ENCODE results near the gene COL6A1. TPM values are rescaled to one million over a fixed set of nuclear protein-coding genes. Genes with fewer than 3 reads are reported as not detected.

COL6A1 gene
- polyA plus RNA-seq, 2 of the 4 experiments (the other 2 are of a cell fraction), result 3.9 to 18.3 TPM

GRCh38 chr21:46004168-46004861, 22.7 kb downstream of the COL6A1 start:
- CTCF ChIA-PET, result interaction anchor here (1.2 kb wide), 1 partner anchor 9 kb away, joined by 3 read pairs; no protein-coding TSS in a partner anchor
- ATAC-seq (no peak), DNase-seq (ENCODE audit: low read depth in 1 of 2, low spot score in 1 of 2) (no peak), FAIRE-seq (no peak)
- no peak overlapping the region for H3K4me2 ChIP-seq
- 87% methylated on average over 22 of the region's 24 CpGs for WGBS (ENCODE audit: missing lambda C conversion rate)
- H3K9me3 ChIP-seq, result no peaks in the 10 kb centered on the region; the same call in 2 of the 3 replicates
- POLR2A ChIA-PET, result interaction anchor here (0.6 kb wide), 1 partner anchor 632 kb away, joined by 3 read pairs; no protein-coding TSS in a partner anchor
- H3K27ac ChIP-seq, result no peak overlapping the region
- H3K4me1 ChIP-seq, result no peaks in the 10 kb centered on the region
- H3K4me3 ChIP-seq, result no peak overlapping the region
- no peak for TF ChIP-seq USF2 (IDR thresholded peaks at IDR 0.05)
- no peak for TF ChIP-seq HOXA7 (CRISPR knock-in tag; IDR thresholded peaks at IDR 0.05)
- no peak for TF ChIP-seq GATA3 (IDR thresholded peaks at IDR 0.05; ENCODE audit: borderline replicate concordance)
- TF ChIP-seq, protein P1, sequence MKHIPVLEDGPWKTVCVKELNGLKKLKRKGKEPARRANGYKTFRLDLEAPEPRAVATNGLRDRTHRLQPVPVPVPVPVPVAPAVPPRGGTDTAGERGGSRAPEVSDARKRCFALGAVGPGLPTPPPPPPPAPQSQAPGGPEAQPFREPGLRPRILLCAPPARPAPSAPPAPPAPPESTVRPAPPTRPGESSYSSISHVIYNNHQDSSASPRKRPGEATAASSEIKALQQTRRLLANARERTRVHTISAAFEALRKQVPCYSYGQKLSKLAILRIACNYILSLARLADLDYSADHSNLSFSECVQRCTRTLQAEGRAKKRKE (CRISPR knock-in tag; IDR thresholded peaks at IDR 0.05; ENCODE audit: low read depth), result no peak
- TF ChIP-seq, protein P2, sequence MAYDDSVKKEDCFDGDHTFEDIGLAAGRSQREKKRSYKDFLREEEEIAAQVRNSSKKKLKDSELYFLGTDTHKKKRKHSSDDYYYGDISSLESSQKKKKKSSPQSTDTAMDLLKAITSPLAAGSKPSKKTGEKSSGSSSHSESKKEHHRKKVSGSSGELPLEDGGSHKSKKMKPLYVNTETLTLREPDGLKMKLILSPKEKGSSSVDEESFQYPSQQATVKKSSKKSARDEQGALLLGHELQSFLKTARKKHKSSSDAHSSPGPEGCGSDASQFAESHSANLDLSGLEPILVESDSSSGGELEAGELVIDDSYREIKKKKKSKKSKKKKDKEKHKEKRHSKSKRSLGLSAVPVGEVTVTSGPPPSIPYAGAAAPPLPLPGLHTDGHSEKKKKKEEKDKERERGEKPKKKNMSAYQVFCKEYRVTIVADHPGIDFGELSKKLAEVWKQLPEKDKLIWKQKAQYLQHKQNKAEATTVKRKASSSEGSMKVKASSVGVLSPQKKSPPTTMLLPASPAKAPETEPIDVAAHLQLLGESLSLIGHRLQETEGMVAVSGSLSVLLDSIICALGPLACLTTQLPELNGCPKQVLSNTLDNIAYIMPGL (CRISPR knock-in tag; IDR thresholded peaks at IDR 0.05; ENCODE audit: borderline replicate concordance), result no peak
- no peak for TF ChIP-seq TP53 (CRISPR knock-in tag; IDR thresholded peaks at IDR 0.05)
- no peak for TF ChIP-seq EP300 (IDR thresholded peaks at IDR 0.05)
- TF ChIP-seq HEYL (CRISPR knock-in tag; IDR thresholded peaks at IDR 0.05), result no peak
- no peak for TF ChIP-seq ZFP36 (IDR thresholded peaks at IDR 0.05; ENCODE audit: borderline replicate concordance, partially characterized antibody)
- TF ChIP-seq RFX5 (IDR thresholded peaks at IDR 0.05), result no peak
- no peak for TF ChIP-seq MAX (IDR thresholded peaks at IDR 0.05)

GRCh38 chr21:46005081-46005480, 23.5 kb downstream of the COL6A1 start:
- Histone ChIP-seq H3K4me3 (no peak overlapping the region), H3K27ac (no peak overlapping the region), H3K4me2 (no peak overlapping the region), H3K4me1 (no peaks in the 10 kb centered on the region), H3K9me3 (no peaks in the 10 kb centered on the region; the same call in 2 of the 3 replicates)
- no peak for FAIRE-seq
- TF ChIP-seq, protein P2 (CRISPR knock-in tag; IDR thresholded peaks at IDR 0.05; ENCODE audit: borderline replicate concordance), result no peak
- TF ChIP-seq ELK1 (IDR thresholded peaks at IDR 0.05; ENCODE audit: low read depth, low read length) (no peak), HOXA7 (CRISPR knock-in tag; IDR thresholded peaks at IDR 0.05) (no peak), MAFK (IDR thresholded peaks at IDR 0.05; ENCODE audit: partially characterized antibody) (no peak), ZC3H11A (IDR thresholded peaks at IDR 0.05) (no peak), CEBPB (IDR thresholded peaks at IDR 0.05) (no peak), RAD21 (conservative IDR thresholded peaks at IDR 0.05 in 1 of 2, IDR thresholded peaks at IDR 0.05 in 1 of 2) (no peak), FOXS1 (CRISPR knock-in tag; IDR thresholded peaks at IDR 0.05) (no peak), SREBF2 (IDR thresholded peaks at IDR 0.05) (no peak), ZNF302 (CRISPR knock-in tag; IDR thresholded peaks at IDR 0.05) (no peak), GATA3 (IDR thresholded peaks at IDR 0.05; ENCODE audit: borderline replicate concordance) (no peak), NFE2L2 (conservative IDR thresholded peaks at IDR 0.05; ENCODE audit: low read length) (no peak), POLR2A (IDR thresholded peaks at IDR 0.05; ENCODE audit: low read length) (no peak), TFCP2L1 (CRISPR knock-in tag; IDR thresholded peaks at IDR 0.05) (no peak)
- TF ChIP-seq, protein P3, sequence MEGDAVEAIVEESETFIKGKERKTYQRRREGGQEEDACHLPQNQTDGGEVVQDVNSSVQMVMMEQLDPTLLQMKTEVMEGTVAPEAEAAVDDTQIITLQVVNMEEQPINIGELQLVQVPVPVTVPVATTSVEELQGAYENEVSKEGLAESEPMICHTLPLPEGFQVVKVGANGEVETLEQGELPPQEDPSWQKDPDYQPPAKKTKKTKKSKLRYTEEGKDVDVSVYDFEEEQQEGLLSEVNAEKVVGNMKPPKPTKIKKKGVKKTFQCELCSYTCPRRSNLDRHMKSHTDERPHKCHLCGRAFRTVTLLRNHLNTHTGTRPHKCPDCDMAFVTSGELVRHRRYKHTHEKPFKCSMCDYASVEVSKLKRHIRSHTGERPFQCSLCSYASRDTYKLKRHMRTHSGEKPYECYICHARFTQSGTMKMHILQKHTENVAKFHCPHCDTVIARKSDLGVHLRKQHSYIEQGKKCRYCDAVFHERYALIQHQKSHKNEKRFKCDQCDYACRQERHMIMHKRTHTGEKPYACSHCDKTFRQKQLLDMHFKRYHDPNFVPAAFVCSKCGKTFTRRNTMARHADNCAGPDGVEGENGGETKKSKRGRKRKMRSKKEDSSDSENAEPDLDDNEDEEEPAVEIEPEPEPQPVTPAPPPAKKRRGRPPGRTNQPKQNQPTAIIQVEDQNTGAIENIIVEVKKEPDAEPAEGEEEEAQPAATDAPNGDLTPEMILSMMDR (IDR thresholded peaks at IDR 0.05), result no peak
- TF ChIP-seq, protein P4, sequence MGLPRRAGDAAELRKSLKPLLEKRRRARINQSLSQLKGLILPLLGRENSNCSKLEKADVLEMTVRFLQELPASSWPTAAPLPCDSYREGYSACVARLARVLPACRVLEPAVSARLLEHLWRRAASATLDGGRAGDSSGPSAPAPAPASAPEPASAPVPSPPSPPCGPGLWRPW (IDR thresholded peaks at IDR 0.05), result no peak
- WGBS (ENCODE audit: missing lambda C conversion rate), result 60% methylated on average over 4 of the region's 12 CpGs
- no peak for ATAC-seq
- DNase-seq (ENCODE audit: low read depth in 1 of 2, low spot score in 1 of 2), result no peak
- POLR2A ChIA-PET, result no interaction called here
- CTCF ChIA-PET, result no interaction called here

Measured in A549 (cell line).